Caco-2 (cell line): Measurements from ENCODE around the gene DLG2. TPM values are rescaled to one million over a fixed set of nuclear protein-coding genes. Genes with fewer than 3 reads are reported as not detected.

Experiments
- BruUV-seq: library from RNA; stranded (reverse); fragments of 400-500 nt; replicated peaks from 2 replicates; lab custom pipeline; 2021; lab: Mats Ljungman, UMichigan
- CTCF ChIA-PET: fragments of 300-600 bp; sonication (Branson Sonifier 250); formaldehyde crosslinking; loops from one replicate; lab custom pipeline; 2022; ENCODE audit warnings: antibody characterized with exemption; lab: Charles Lee
- POLR2A ChIA-PET: fragments of 300-600 bp; sonication (Branson Sonifier 250); formaldehyde crosslinking; loops from one replicate; lab custom pipeline; 2022; ENCODE audit warnings: antibody characterized with exemption; lab: Charles Lee
- DNase-seq, 2 experiments: peaks; one replicate each; pipeline versions ENCODE4 v3.0.0 to v3.0.0-alpha.2; 2020 to 2022
- H3K27me3 ChIP-seq: replicated peaks from 2 replicates; pipeline ENCODE4 v1.6.0; 2011; ENCODE audit warnings: low read length; ENCODE audit not compliant: control insufficient read depth, insufficient read depth
- H3K36me3 ChIP-seq: 2 replicates; pipeline ENCODE4 v1.5.1; 2011; ENCODE audit warnings: low read length; ENCODE audit not compliant: control insufficient read depth, insufficient read depth
- H3K4me1 ChIP-seq: fragments of 250-450 bp; sonication (Bioruptor Pico); 2 replicates; pipeline ENCODE4 v1.5.1; 2020; ENCODE audit warnings: mild to moderate bottlenecking
- H3K4me3 ChIP-seq: 2 replicates; pipeline ENCODE4 v1.5.1; 2011; ENCODE audit warnings: low read depth, mild to moderate bottlenecking, control low read depth, low read length
- H3K9me3 ChIP-seq: fragments of 250-450 bp; sonication (Bioruptor Pico); 2 replicates; pipeline ENCODE4 v1.5.1; 2020; ENCODE audit warnings: mild to moderate bottlenecking, moderate library complexity
- H3K27ac Mint-ChIP-seq: one replicate; pipeline ENCODE4 v1.8.0; 2022; ENCODE audit warnings: mixed read lengths; ENCODE audit not compliant: unreplicated experiment
- H3K27me3 Mint-ChIP-seq: one replicate; pipeline ENCODE4 v1.8.0; 2022; ENCODE audit warnings: mixed read lengths; ENCODE audit not compliant: insufficient read depth, unreplicated experiment
- H3K36me3 Mint-ChIP-seq: one replicate; pipeline ENCODE4 v1.8.0; 2022; ENCODE audit warnings: mild to moderate bottlenecking, mixed read lengths; ENCODE audit not compliant: insufficient read depth, unreplicated experiment
- H3K4me1 Mint-ChIP-seq: one replicate; pipeline ENCODE4 v1.8.0; 2022; ENCODE audit warnings: low read depth, mixed read lengths; ENCODE audit not compliant: unreplicated experiment
- H3K4me3 Mint-ChIP-seq: one replicate; pipeline ENCODE4 v1.8.0; 2022; ENCODE audit warnings: mild to moderate bottlenecking, moderate library complexity, mixed read lengths; ENCODE audit not compliant: unreplicated experiment
- H3K9me3 Mint-ChIP-seq: one replicate; pipeline ENCODE4 v1.8.0; 2022; ENCODE audit warnings: mixed read lengths; ENCODE audit not compliant: unreplicated experiment
- intact Hi-C: fragments of 100-400 bp; cut with micrococcal nuclease; formaldehyde crosslinking; loops from one replicate; pipeline ENCODE4 v1.10.0; 2022; ENCODE audit not compliant: unreplicated experiment
- total RNA-seq: library from RNA; stranded (reverse); gene quantifications from 2 replicates; pipeline ENCODE4 v1.2.3, GENCODE V29; 2022
- TF ChIP-seq, protein P1 (sequence below), 2 experiments: fragments of 200-600 bp in 1 of 2; IDR thresholded peaks; 1 replicate in 1 of 2; 2 replicates in 1 of 2; pipeline versions ENCODE4 v1.5.1 to v1.8.0; 2011 to 2022; ENCODE audit warnings: antibody characterized with exemption in 1 of 2, control low read depth in 1 of 2, inconsistent platforms in 1 of 2, low read depth in 1 of 2, low read length in 1 of 2, mild to moderate bottlenecking in 1 of 2, moderate library complexity in 1 of 2; ENCODE audit not compliant: insufficient read depth in 1 of 2, severe bottlenecking in 1 of 2, unreplicated experiment in 1 of 2

The DLG2 gene
- total RNA-seq, 1 experiment from 2014 or later = 21.6 TPM

DNA sequence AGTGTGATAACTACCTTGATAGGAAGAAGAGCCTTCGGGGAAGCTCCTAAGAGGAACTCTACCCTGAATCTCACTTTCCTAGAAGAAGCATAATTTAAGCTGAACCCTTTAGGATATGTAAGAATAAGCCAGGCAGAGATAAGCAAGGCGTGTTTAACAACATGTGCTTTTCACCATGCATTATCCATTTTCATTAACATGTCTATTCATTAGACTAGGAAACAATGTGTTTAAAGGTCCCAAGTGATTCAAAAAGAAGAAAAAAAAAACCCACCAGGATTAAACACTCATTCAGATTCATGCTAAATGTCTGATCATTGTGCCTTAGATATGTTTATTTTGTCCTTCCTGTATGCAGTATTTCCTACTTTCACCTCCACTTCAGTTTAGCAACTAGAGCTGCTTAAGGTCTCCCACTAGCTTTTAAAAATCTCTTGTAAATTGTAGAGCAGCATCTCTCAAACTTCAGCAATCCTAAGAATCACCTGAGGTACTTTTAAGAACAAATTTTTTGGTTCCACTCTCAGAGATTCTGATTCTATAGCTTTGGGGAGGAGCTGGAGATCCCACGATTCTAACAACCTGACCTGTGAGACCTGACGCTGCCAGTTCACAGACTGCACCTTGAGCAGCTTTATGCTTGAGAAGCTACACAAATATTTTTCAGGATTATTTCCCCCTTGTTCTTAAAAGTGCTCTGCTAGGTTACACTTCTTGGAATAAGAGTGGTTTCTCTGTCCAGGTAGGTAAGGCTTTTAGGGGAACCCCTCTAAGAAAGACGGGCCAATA lies 1385.6 kb downstream of the DLG2 start:
- no peak overlapping the region for H3K4me3 Mint-ChIP-seq
- BruUV-seq = no TSS peak
- CTCF ChIA-PET = interaction anchor here (0.6 kb wide), 1 partner anchor 1741 kb away, joined by 3 read pairs; no protein-coding TSS in a partner anchor
- H3K27me3 Mint-ChIP-seq = peaks cover 4% of the 10 kb centered on the region
- H3K4me1 ChIP-seq = peaks cover 4% of the 10 kb centered on the region; the same call in 1 of the 2 replicates
- H3K36me3 Mint-ChIP-seq = no peaks in the 10 kb centered on the region
- H3K9me3 Mint-ChIP-seq = no peaks in the 10 kb centered on the region
- H3K4me3 ChIP-seq = no peak overlapping the region
- DNase-seq = no peak
- H3K4me1 Mint-ChIP-seq = no peaks in the 10 kb centered on the region
- POLR2A ChIA-PET = no interaction called here
- H3K9me3 ChIP-seq = no peaks in the 10 kb centered on the region
- TF ChIP-seq, protein P1, sequence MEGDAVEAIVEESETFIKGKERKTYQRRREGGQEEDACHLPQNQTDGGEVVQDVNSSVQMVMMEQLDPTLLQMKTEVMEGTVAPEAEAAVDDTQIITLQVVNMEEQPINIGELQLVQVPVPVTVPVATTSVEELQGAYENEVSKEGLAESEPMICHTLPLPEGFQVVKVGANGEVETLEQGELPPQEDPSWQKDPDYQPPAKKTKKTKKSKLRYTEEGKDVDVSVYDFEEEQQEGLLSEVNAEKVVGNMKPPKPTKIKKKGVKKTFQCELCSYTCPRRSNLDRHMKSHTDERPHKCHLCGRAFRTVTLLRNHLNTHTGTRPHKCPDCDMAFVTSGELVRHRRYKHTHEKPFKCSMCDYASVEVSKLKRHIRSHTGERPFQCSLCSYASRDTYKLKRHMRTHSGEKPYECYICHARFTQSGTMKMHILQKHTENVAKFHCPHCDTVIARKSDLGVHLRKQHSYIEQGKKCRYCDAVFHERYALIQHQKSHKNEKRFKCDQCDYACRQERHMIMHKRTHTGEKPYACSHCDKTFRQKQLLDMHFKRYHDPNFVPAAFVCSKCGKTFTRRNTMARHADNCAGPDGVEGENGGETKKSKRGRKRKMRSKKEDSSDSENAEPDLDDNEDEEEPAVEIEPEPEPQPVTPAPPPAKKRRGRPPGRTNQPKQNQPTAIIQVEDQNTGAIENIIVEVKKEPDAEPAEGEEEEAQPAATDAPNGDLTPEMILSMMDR (IDR thresholded peaks at IDR 0.05; ENCODE audit: insufficient read depth in 1 of 2, low read depth in 1 of 2, low read length in 1 of 2, severe bottlenecking in 1 of 2, unreplicated experiment in 1 of 2) = no peak
- no peaks in the 10 kb centered on the region for H3K36me3 ChIP-seq
- intact Hi-C loops = no loop called here
- H3K27ac Mint-ChIP-seq = no peak overlapping the region
- no peaks in the 10 kb centered on the region for H3K27me3 ChIP-seq

DNA sequence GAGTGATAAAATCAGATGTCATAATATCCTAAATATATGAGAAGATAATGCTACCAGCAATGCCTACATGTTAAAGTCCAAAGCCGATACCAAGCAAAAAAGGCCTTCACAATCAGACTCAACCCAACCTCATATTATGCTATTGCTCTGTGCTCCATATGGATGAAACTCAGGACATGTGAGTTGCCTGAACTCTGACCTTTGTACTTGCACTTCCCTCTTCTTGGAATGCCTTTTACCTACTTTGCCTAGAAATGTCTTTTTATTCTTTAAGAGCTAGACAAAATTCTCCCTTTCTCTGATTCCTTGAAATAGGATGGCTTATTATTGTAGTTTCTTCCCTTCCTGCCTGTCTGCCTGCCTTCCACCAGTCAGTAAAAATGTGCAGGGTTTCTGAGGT lies 1386.3 kb downstream of the DLG2 start:
- ChIA-PET CTCF (no interaction called here), POLR2A (no interaction called here)
- Histone ChIP-seq H3K9me3 (no peaks in the 10 kb centered on the region), H3K27me3 (no peaks in the 10 kb centered on the region), H3K36me3 (no peaks in the 10 kb centered on the region), H3K4me3 (no peak overlapping the region), H3K4me1 (peaks cover 4% of the 10 kb centered on the region; the same call in 1 of the 2 replicates)
- no peak overlapping the region for H3K4me3 Mint-ChIP-seq
- H3K9me3 Mint-ChIP-seq = no peaks in the 10 kb centered on the region
- no TSS peak for BruUV-seq
- no peaks in the 10 kb centered on the region for H3K36me3 Mint-ChIP-seq
- H3K27me3 Mint-ChIP-seq = peaks cover 4% of the 10 kb centered on the region
- intact Hi-C loops = no loop called here
- TF ChIP-seq, protein P1 (IDR thresholded peaks at IDR 0.05; ENCODE audit: insufficient read depth in 1 of 2, low read depth in 1 of 2, low read length in 1 of 2, severe bottlenecking in 1 of 2, unreplicated experiment in 1 of 2) = no peak
- no peak overlapping the region for H3K27ac Mint-ChIP-seq
- no peak for DNase-seq
- H3K4me1 Mint-ChIP-seq = no peaks in the 10 kb centered on the region

DNA sequence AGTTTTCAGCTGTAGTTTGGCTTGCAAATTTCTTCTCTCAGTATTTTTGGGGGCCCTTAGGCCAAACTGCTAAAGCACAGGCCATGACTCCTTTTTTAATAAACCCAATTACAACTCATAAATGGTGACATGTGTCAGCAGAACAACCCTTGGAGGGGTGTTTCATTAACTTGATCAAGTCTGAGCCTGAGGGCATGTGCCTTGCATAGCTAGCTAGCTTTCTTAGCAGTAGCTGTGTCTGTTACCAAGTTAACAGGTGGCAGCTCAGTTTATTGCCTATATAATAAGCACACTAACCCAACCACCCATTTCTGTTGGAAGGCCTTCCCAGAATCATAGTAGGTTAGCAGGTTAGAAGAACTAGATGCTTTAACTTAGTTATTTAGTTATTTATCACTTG lies 1390.7 kb downstream of the DLG2 start:
- intact Hi-C loops = no loop called here

More for the DNA sequence above, 1390.7 kb downstream of the DLG2 start:
- no peaks in the 10 kb centered on the region for H3K36me3 ChIP-seq
- CTCF ChIA-PET = no interaction called here
- H3K9me3 ChIP-seq = no peaks in the 10 kb centered on the region
- H3K27ac Mint-ChIP-seq = no peak overlapping the region
- TF ChIP-seq, protein P1 (IDR thresholded peaks at IDR 0.05; ENCODE audit: insufficient read depth in 1 of 2, low read depth in 1 of 2, low read length in 1 of 2, severe bottlenecking in 1 of 2, unreplicated experiment in 1 of 2) = no peak
- H3K4me1 Mint-ChIP-seq = no peaks in the 10 kb centered on the region
- H3K27me3 ChIP-seq = no peaks in the 10 kb centered on the region
- no TSS peak for BruUV-seq
- peaks cover 4% of the 10 kb centered on the region; the same call in 1 of the 2 replicates for H3K4me1 ChIP-seq
- no peak overlapping the region for H3K4me3 Mint-ChIP-seq
- no peak overlapping the region for H3K4me3 ChIP-seq
- H3K9me3 Mint-ChIP-seq = no peaks in the 10 kb centered on the region
- POLR2A ChIA-PET = no interaction called here
- peaks cover 7% of the 10 kb centered on the region for H3K27me3 Mint-ChIP-seq
- no peak for DNase-seq
- H3K36me3 Mint-ChIP-seq = no peaks in the 10 kb centered on the region
